ENCODE measurements around the gene PRKN.

Gene PRKN

GRCh38 chr6:162474722-162475121 lies 252.8 kb downstream of the PRKN start:
- no peak for TF ChIP-seq CTCF (IDR thresholded peaks at IDR 0.05; ENCODE audit: low read depth, low read length)
- Histone ChIP-seq H3K4me3 (ENCODE audit: low read depth, low read length) (no peak overlapping the region), H3K36me3 (no peaks in the 10 kb centered on the region), H3K9me3 (ENCODE audit: severe bottlenecking) (no peaks in the 10 kb centered on the region), H3K27me3 (ENCODE audit: insufficient read depth, low read depth, severe bottlenecking) (no peaks in the 10 kb centered on the region), H3K27ac (no peak overlapping the region)
- DNase-seq: no peak

GRCh38 chr6:162471842-162472241 lies 255.7 kb downstream of the PRKN start:
- no peaks in the 10 kb centered on the region for H3K36me3 ChIP-seq

GRCh38 chr6:162468326-162468725 lies 259.2 kb downstream of the PRKN start:
- H3K4me3 ChIP-seq (ENCODE audit: low read depth, low read length): no peak overlapping the region
- no peaks in the 10 kb centered on the region for H3K27me3 ChIP-seq (ENCODE audit: insufficient read depth, low read depth, severe bottlenecking)
- H3K9me3 ChIP-seq (ENCODE audit: severe bottlenecking): no peaks in the 10 kb centered on the region
- DNase-seq: no peak
- H3K27ac ChIP-seq: no peak overlapping the region
- no peak for TF ChIP-seq CTCF (IDR thresholded peaks at IDR 0.05; ENCODE audit: low read depth, low read length)
- no peaks in the 10 kb centered on the region for H3K36me3 ChIP-seq

More at GRCh38 chr6:162471842-162472241, 255.7 kb downstream of the PRKN start:
- no peaks in the 10 kb centered on the region for H3K9me3 ChIP-seq (ENCODE audit: severe bottlenecking)
- H3K27ac ChIP-seq: no peak overlapping the region
- no peak for TF ChIP-seq CTCF (IDR thresholded peaks at IDR 0.05; ENCODE audit: low read depth, low read length)
- H3K27me3 ChIP-seq (ENCODE audit: insufficient read depth, low read depth, severe bottlenecking): no peaks in the 10 kb centered on the region
- DNase-seq: no peak
- H3K4me3 ChIP-seq (ENCODE audit: low read depth, low read length): no peak overlapping the region

- Histone ChIP-seq H3K9me3 (ENCODE audit: severe bottlenecking) (no peaks in the 10 kb centered on the region), H3K27me3 (ENCODE audit: insufficient read depth, low read depth, severe bottlenecking) (no peaks in the 10 kb centered on the region), H3K36me3 (no peaks in the 10 kb centered on the region), H3K27ac (no peak overlapping the region), H3K4me3 (ENCODE audit: low read depth, low read length) (no peak overlapping the region)
- no peak for TF ChIP-seq CTCF (IDR thresholded peaks at IDR 0.05; ENCODE audit: low read depth, low read length)
- no peak for DNase-seq
These were observed 259.9 kb downstream of the PRKN start for GRCh38 chr6:162467679-162468078.

GRCh38 chr6:162463576-162463975 lies 264.0 kb downstream of the PRKN start:
- no peak for TF ChIP-seq CTCF (IDR thresholded peaks at IDR 0.05; ENCODE audit: low read depth, low read length)
- H3K27ac ChIP-seq: no peak overlapping the region
- no peaks in the 10 kb centered on the region for H3K27me3 ChIP-seq (ENCODE audit: insufficient read depth, low read depth, severe bottlenecking)
- H3K4me3 ChIP-seq (ENCODE audit: low read depth, low read length): no peak overlapping the region
- no peak for DNase-seq
- H3K36me3 ChIP-seq: no peaks in the 10 kb centered on the region
- peaks cover 3% of the 10 kb centered on the region for H3K9me3 ChIP-seq (ENCODE audit: severe bottlenecking)

- Histone ChIP-seq H3K9me3 (ENCODE audit: severe bottlenecking) (peaks cover 3% of the 10 kb centered on the region), H3K4me3 (ENCODE audit: low read depth, low read length) (no peak overlapping the region), H3K27me3 (ENCODE audit: insufficient read depth, low read depth, severe bottlenecking) (no peaks in the 10 kb centered on the region), H3K27ac (no peak overlapping the region), H3K36me3 (no peaks in the 10 kb centered on the region)
- TF ChIP-seq CTCF (IDR thresholded peaks at IDR 0.05; ENCODE audit: low read depth, low read length): no peak
- DNase-seq: no peak
These were observed 267.6 kb downstream of the PRKN start for GRCh38 chr6:162459985-162460384.
